OCI-LY1 (cell line): ENCODE data around the gene CCDC160.
"Not testable (repeated sequence)": the region's sequence is repeated elsewhere in the genome, so short reads cannot be mapped to it uniquely, and the experiment has no call there.

Experiments
- H2AFZ ChIP-seq: fragments of 200-600 bp; sonication (generic), shearing (Covaris generic); 2 replicates; pipeline ENCODE4 v1.6.0; 2014; ENCODE audit warnings: antibody characterized with exemption, mild to moderate bottlenecking, low read length
- H3F3A ChIP-seq: fragments of 200-600 bp; sonication (generic), shearing (Covaris generic); 2 replicates; pipeline ENCODE4 v1.6.0; 2014; ENCODE audit warnings: mild to moderate bottlenecking, antibody characterized with exemption, low read length, moderate library complexity; ENCODE audit not compliant: insufficient read depth
- H3K27ac ChIP-seq: fragments of 200-600 bp; sonication (generic); 2 replicates; pipeline ENCODE4 v1.5.1; 2014; ENCODE audit warnings: low read length, mixed run types, mild to moderate bottlenecking, low read depth; ENCODE audit not compliant: poor library complexity, severe bottlenecking
- H3K27me3 ChIP-seq: fragments of 200-600 bp; sonication (generic); 2 replicates; pipeline ENCODE4 v1.6.0; 2014; ENCODE audit warnings: antibody characterized with exemption, mild to moderate bottlenecking, low read length, moderate library complexity; ENCODE audit not compliant: insufficient read depth
- H3K36me3 ChIP-seq: fragments of 200-600 bp; sonication (generic); 2 replicates; pipeline ENCODE4 v1.6.1; 2014; ENCODE audit warnings: mild to moderate bottlenecking, antibody characterized with exemption, low read length, moderate library complexity, mixed read lengths; ENCODE audit not compliant: insufficient read depth
- H3K4me1 ChIP-seq: fragments of 200-600 bp; sonication (generic); 2 replicates; pipeline ENCODE4 v1.5.1; 2014; ENCODE audit warnings: mild to moderate bottlenecking, low read length, moderate library complexity; ENCODE audit not compliant: insufficient read depth, severe bottlenecking
- H3K4me2 ChIP-seq: fragments of 200-600 bp; sonication (generic), shearing (Covaris generic); 2 replicates; pipeline ENCODE4 v1.6.1; 2014; ENCODE audit warnings: low read length
- H3K4me3 ChIP-seq: fragments of 200-600 bp; sonication (generic); 2 replicates; pipeline ENCODE4 v1.5.1; 2014; ENCODE audit warnings: low read length, low read depth, mild to moderate bottlenecking, mixed read lengths; ENCODE audit not compliant: poor library complexity, severe bottlenecking
- H3K79me2 ChIP-seq: fragments of 200-600 bp; shearing (Covaris generic); 2 replicates; pipeline ENCODE4 v1.6.1; 2016; ENCODE audit warnings: mixed run types, low read length, mixed read lengths; ENCODE audit not compliant: insufficient read depth
- H3K9ac ChIP-seq: fragments of 200-600 bp; sonication (generic), shearing (Covaris generic); 2 replicates; pipeline ENCODE4 v1.6.1; 2014; ENCODE audit warnings: mild to moderate bottlenecking, low read length, mixed read lengths
- H3K9me2 ChIP-seq: fragments of 200-600 bp; sonication (generic), shearing (Covaris generic); 2 replicates; pipeline ENCODE4 v1.6.1; 2014; ENCODE audit warnings: low read depth, mild to moderate bottlenecking, low read length, mixed read lengths
- H3K9me3 ChIP-seq: fragments of 200-600 bp; shearing (Covaris generic); 2 replicates; pipeline ENCODE4 v1.6.1; 2014; ENCODE audit warnings: low read length, mixed read lengths
- H4K20me1 ChIP-seq: fragments of 200-600 bp; sonication (generic), shearing (Covaris generic); 2 replicates; pipeline ENCODE4 v1.6.0; 2016; ENCODE audit warnings: mild to moderate bottlenecking, low read length; ENCODE audit not compliant: insufficient read depth
- EZH2 ChIP-seq: fragments of 200-600 bp; sonication (generic), shearing (Covaris generic); IDR thresholded peaks from 2 replicates; pipeline ENCODE4 v1.8.0; 2017; ENCODE audit warnings: borderline replicate concordance, mixed run types, mild to moderate bottlenecking, antibody characterized with exemption, low read length, moderate library complexity, mixed read lengths
- TF ChIP-seq, protein P1 (sequence below): fragments of 200-600 bp; sonication (generic), shearing (Covaris generic); IDR thresholded peaks from 2 replicates; pipeline ENCODE4 v1.5.1; 2017; ENCODE audit warnings: mild to moderate bottlenecking, antibody characterized with exemption, low read length, moderate library complexity, mixed read lengths

Gene CCDC160

DNA sequence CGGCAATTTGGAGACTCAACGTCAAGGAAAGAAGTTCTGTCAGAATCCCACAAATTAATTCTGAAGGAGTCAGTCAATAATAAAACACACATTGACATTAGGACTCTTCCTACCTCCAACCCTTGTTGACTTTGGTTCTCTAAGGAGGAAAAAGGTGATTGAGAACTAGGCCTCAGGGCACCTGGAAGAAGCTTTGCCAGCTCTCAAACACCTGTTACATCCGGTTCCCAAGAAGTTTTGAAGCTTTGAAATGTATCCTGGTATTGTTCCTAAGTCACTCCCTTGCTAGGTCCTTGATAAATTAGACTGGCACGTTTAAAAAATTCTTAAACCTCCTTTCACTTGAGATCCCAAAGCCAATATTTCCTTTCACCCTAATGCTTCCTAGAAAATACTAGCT is 1.7 kb upstream of the CCDC160 start:
- TF ChIP-seq EZH2, result no peak
- TF ChIP-seq, protein P1, sequence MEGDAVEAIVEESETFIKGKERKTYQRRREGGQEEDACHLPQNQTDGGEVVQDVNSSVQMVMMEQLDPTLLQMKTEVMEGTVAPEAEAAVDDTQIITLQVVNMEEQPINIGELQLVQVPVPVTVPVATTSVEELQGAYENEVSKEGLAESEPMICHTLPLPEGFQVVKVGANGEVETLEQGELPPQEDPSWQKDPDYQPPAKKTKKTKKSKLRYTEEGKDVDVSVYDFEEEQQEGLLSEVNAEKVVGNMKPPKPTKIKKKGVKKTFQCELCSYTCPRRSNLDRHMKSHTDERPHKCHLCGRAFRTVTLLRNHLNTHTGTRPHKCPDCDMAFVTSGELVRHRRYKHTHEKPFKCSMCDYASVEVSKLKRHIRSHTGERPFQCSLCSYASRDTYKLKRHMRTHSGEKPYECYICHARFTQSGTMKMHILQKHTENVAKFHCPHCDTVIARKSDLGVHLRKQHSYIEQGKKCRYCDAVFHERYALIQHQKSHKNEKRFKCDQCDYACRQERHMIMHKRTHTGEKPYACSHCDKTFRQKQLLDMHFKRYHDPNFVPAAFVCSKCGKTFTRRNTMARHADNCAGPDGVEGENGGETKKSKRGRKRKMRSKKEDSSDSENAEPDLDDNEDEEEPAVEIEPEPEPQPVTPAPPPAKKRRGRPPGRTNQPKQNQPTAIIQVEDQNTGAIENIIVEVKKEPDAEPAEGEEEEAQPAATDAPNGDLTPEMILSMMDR, result no peak
- no peak overlapping the region for H3K4me3 ChIP-seq
- no peak overlapping the region for H3K27ac ChIP-seq
- no peak overlapping the region for H2AFZ ChIP-seq
- H3K27me3 ChIP-seq, result no peaks in the 10 kb centered on the region
- no peaks in the 10 kb centered on the region for H4K20me1 ChIP-seq
- H3K9ac ChIP-seq, result no peak overlapping the region
- no peak overlapping the region for H3K4me2 ChIP-seq
- no peaks in the 10 kb centered on the region for H3K9me3 ChIP-seq
- no peaks in the 10 kb centered on the region for H3K4me1 ChIP-seq
- H3K79me2 ChIP-seq, result no peaks in the 10 kb centered on the region
- H3K9me2 ChIP-seq, result no peaks in the 10 kb centered on the region
- no peaks in the 10 kb centered on the region for H3K36me3 ChIP-seq
- H3F3A ChIP-seq, result no peaks in the 10 kb centered on the region

DNA sequence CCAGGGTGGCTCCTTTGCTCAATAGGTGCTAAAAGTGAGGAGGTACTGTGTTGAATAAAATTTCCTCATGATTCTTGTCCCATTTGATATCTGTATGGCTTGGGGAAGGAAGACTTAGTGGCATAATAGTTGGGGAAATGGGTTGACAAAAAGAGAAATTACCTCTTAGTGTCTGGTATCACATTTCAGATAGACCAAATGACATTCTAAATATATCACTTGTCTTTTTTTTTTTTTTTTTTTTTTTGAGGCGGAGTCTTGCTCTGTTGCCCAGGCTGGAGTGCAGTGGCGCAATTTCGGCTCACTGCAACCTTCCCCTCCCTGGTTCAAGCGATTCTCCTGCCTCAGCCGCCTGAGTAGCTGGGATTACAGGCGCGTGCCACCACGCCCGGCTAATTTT is 1.2 kb downstream of the CCDC160 start:
- H3K9ac ChIP-seq, H3F3A ChIP-seq, H3K79me2 ChIP-seq, H4K20me1 ChIP-seq, H3K9me3 ChIP-seq, H2AFZ ChIP-seq, H3K4me2 ChIP-seq, H3K36me3 ChIP-seq, H3K27me3 ChIP-seq, H3K9me2 ChIP-seq, H3K4me1 ChIP-seq, H3K27ac ChIP-seq, H3K4me3 ChIP-seq: not testable (repeated sequence)

DNA sequence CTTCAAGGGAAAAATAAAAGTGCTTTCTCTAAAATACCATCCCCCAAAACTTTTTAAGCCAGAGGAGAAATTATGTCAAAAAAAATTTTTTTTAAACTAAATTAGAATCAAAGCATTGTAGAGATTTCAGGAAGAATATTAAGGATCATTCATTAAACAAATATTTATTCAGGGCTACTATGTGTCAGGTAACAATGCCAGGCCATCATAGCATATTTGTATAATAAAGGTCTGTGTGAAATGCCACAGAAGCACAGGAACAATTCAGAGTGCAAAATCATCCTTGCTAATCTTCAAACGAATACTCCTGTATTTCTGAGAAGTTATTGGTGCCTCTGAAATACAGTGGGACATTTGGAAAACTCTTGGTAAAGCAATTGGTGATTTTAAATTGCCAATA is 2.0 kb downstream of the CCDC160 start:
- no peaks in the 10 kb centered on the region for H3K9me2 ChIP-seq
- H3K36me3 ChIP-seq, result no peaks in the 10 kb centered on the region
- H3K9ac ChIP-seq, result no peak overlapping the region
- H3K9me3 ChIP-seq, result no peaks in the 10 kb centered on the region
- no peak overlapping the region for H2AFZ ChIP-seq
- TF ChIP-seq EZH2, result no peak
- TF ChIP-seq, protein P1, result no peak
- no peak overlapping the region for H3K4me3 ChIP-seq
- no peaks in the 10 kb centered on the region for H3K27me3 ChIP-seq
- no peaks in the 10 kb centered on the region for H3K4me1 ChIP-seq
- no peak overlapping the region for H3K4me2 ChIP-seq
- no peaks in the 10 kb centered on the region for H3F3A ChIP-seq
- no peak overlapping the region for H3K27ac ChIP-seq
- H3K79me2 ChIP-seq, result no peaks in the 10 kb centered on the region
- no peaks in the 10 kb centered on the region for H4K20me1 ChIP-seq

DNA sequence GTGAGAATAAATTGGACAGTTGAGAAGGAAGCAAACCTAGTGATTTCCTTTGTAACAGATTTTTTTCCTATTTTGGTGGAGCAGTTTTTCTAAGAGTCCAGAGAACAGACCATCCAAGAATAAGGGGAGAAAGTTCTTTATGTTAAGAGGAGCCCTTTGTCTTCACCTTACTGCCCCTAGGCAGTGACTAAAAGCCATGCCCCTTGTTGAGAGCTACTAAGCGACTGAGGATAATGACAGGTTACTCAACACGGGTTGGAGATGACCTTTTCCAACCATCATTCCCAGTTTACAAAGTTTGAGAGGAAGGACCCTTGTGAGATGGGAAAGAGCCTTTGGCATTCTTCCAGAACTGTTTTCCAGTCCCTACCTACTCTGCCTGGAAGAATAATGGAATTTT is 3.2 kb downstream of the CCDC160 start:
- Histone ChIP-seq H2AFZ (no peak overlapping the region), H3F3A (no peaks in the 10 kb centered on the region), H3K36me3 (no peaks in the 10 kb centered on the region), H3K9me3 (no peaks in the 10 kb centered on the region), H3K4me1 (no peaks in the 10 kb centered on the region), H3K79me2 (no peaks in the 10 kb centered on the region), H3K9ac (no peak overlapping the region), H3K4me3 (no peak overlapping the region), H3K27me3 (no peaks in the 10 kb centered on the region), H3K27ac (no peak overlapping the region), H4K20me1 (no peaks in the 10 kb centered on the region), H3K9me2 (no peaks in the 10 kb centered on the region), H3K4me2 (no peak overlapping the region)
- TF ChIP-seq EZH2, result no peak
- TF ChIP-seq, protein P1, result no peak
